Measurements from ENCODE around the gene DNAAF2. TPM values are rescaled to one million over a fixed set of nuclear protein-coding genes. Genes with fewer than 3 reads are reported as not detected.
"Not testable (repeated sequence)": the region's sequence is repeated elsewhere in the genome, so short reads cannot be mapped to it uniquely, and the experiment has no call there.

Gene DNAAF2
- polyA plus RNA-seq, 4 donors = 8.3 to 19.5 (median 10.3) TPM

DNA sequence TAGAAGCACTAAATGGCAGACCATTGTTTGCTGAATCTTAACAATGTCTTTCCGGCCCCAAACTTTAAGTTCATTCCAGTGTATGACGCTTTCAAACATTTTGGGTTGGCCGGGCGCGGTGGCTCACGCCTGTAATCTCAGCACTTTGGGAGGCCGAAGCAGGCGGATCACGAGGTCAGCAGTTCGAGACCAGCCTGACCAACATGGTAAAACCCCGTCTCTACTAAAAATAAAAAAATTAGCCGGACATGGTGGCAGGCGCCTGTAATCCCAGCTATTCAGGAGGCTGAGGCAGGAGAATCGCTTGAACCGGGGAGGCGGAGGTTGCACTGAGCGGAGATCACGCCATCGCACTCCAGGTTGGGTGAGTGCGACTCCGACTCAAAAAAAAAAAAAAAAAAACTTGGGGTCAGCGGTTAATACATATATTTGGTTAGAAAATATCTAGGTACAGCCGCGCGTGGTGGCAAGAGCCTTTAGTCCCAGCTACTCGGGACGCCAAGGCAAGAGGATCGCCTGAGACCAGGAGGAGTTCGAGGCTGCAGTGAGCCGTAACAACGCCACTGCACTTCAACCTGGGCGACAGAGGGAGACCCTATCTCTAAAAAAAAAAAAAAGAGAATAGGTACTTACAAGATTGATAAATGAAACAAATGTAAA is 49.9 kb downstream of the DNAAF2 start:
- H3K4me1 ChIP-seq (ENCODE audit: control insufficient read depth in 3 of 3, insufficient read depth in 2 of 3, low read depth in 1 of 3, low read length in 2 of 3); H3K9me3 ChIP-seq (ENCODE audit: control insufficient read depth in 2 of 2, insufficient read depth in 1 of 2, low read depth in 1 of 2, low read length in 1 of 2); FAIRE-seq; H3K27me3 ChIP-seq (ENCODE audit: control insufficient read depth in 3 of 3, insufficient read depth in 3 of 3, low read length in 3 of 3): not testable (repeated sequence)
- WGBS, 3 donors = 3 to 9% (median 4%) methylated on average over 32 of the region's 32 CpGs
- Histone ChIP-seq H3K36me3 (ENCODE audit: control insufficient read depth in 3 of 3, insufficient read depth in 2 of 3, low read depth in 1 of 3, low read length in 3 of 3) (peaks cover 0 to 22% (median 2%) of the 10 kb centered on the region in 3 donors), H3K27ac (ENCODE audit: low read depth in 1 of 3, low read length in 2 of 3) (peak overlapping the region; percentile 89 to 98 (median 91)), H3K4me3 (ENCODE audit: low read depth in 1 of 3, low read length in 3 of 3) (peak overlapping the region; percentile 80 to 96 (median 87))
- DNase-seq = peak in 1 of 2 donors; percentile 39

DNA sequence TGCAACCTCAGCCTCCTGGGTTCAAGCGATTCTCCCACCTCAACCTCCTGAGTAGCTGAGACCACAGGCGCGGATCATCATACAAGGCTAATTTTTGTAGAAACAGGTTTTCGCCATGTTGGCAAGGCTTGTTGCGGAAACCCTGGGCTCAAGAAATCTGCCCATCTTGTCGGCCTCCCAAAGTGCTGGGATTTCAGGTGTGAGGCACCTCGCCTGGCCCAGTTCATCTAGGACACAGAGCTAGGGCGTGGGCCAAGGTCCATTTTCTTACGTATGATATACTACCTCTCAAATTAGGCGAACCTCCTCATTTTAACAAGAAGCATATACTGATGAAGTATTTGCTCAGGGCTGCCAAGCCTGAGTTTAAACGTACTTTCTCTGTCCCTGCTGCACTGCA is 51.0 kb downstream of the DNAAF2 start:
- Histone ChIP-seq H3K27ac (ENCODE audit: low read depth in 1 of 3, low read length in 2 of 3) (peak overlapping the region in 1 of 3 donors; percentile 53), H3K36me3 (ENCODE audit: control insufficient read depth in 3 of 3, insufficient read depth in 2 of 3, low read depth in 1 of 3, low read length in 3 of 3) (peaks cover 0 to 22% (median 2%) of the 10 kb centered on the region in 3 donors), H3K4me3 (ENCODE audit: low read depth in 1 of 3, low read length in 3 of 3) (peak overlapping the region in 2 of 3 donors; percentile 80 to 96), H3K9me3 (ENCODE audit: control insufficient read depth in 2 of 2, insufficient read depth in 1 of 2, low read depth in 1 of 2, low read length in 1 of 2) (no peaks in the 10 kb centered on the region), H3K27me3 (ENCODE audit: control insufficient read depth in 3 of 3, insufficient read depth in 3 of 3, low read length in 3 of 3) (no peaks in the 10 kb centered on the region), H3K4me1 (ENCODE audit: control insufficient read depth in 3 of 3, insufficient read depth in 2 of 3, low read depth in 1 of 3, low read length in 2 of 3) (peaks cover 0 to 10% (median 2%) of the 10 kb centered on the region in 3 donors)
- WGBS, 3 donors = 61 to 71% (median 67%) methylated on average over 11 of the region's 11 CpGs
- DNase-seq (peak in 1 of 2 donors; percentile 20), FAIRE-seq (no peak)

DNA sequence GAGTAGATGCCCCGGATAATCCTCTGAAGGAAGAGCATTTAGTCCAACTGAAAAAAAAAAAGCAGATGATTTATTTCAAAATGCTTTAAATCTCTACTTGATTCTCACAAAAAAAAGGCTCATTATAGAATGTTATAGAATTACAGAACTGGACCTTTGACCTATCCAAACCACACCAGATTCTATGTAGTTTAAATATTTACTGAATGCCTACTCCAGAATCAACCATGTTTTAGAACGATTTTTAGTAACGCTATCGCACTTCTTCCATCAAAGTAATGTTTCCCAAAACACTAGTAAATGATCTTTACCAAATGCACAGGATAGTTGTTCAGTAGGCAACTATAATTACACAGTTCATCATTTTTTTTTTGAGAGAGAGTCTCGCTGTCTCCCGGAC is 51.4 kb downstream of the DNAAF2 start:
- H3K4me3 ChIP-seq (ENCODE audit: low read depth in 1 of 3, low read length in 3 of 3) = no peak overlapping the region
- no peaks in the 10 kb centered on the region for H3K27me3 ChIP-seq (ENCODE audit: control insufficient read depth in 3 of 3, insufficient read depth in 3 of 3, low read length in 3 of 3)
- peaks cover 0 to 22% (median 2%) of the 10 kb centered on the region in 3 donors for H3K36me3 ChIP-seq (ENCODE audit: control insufficient read depth in 3 of 3, insufficient read depth in 2 of 3, low read depth in 1 of 3, low read length in 3 of 3)
- WGBS, 3 donors = 51 to 71% (median 70%) methylated on average over 6 of the region's 6 CpGs
- H3K27ac ChIP-seq (ENCODE audit: low read depth in 1 of 3, low read length in 2 of 3) = no peak overlapping the region
- peaks cover 0 to 10% (median 2%) of the 10 kb centered on the region in 3 donors for H3K4me1 ChIP-seq (ENCODE audit: control insufficient read depth in 3 of 3, insufficient read depth in 2 of 3, low read depth in 1 of 3, low read length in 2 of 3)
- DNase-seq = peak in 1 of 2 donors; percentile 11
- no peaks in the 10 kb centered on the region for H3K9me3 ChIP-seq (ENCODE audit: control insufficient read depth in 2 of 2, insufficient read depth in 1 of 2, low read depth in 1 of 2, low read length in 1 of 2)
- FAIRE-seq = no peak

DNA sequence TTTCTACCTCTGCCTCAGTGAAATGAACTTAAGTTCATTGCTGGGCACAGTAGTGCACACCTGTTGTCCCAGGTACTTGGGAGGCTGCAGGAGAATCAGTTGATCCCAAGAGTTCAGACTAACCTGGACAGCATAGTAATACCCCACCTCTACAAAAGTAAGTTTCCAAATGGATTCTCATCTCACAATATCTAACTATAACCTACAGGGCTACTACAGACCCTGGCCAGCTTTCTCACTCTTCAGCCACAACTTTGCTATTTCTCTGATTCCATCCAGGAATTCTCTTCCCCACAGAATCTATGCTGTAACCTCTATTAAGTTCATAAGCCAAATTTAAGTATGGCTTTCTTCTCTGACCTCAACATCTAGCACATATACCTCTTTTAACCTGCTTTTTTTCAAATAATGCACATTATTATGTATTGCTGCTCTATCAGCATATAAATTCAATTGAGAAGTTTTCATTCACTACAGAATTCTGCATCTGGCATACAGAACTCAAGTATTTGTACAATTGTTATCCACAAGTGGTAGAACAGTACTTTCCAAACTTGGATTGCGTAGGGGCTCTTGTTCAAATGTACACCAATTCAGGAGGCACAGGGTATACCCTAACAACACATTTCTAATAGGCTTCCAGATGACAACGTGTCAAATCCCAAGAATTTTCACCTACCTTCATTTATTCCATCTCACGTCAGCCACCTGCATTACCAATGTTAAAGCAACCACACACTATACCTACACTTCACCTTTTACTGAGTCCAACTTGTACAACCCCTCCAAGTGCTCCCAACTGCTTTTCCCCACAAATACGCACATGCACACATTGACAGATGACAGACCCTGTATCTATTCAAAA is 52.7 kb downstream of the DNAAF2 start:
- H3K27me3 ChIP-seq (ENCODE audit: control insufficient read depth in 3 of 3, insufficient read depth in 3 of 3, low read length in 3 of 3) = no peaks in the 10 kb centered on the region
- H3K36me3 ChIP-seq (ENCODE audit: control insufficient read depth in 3 of 3, insufficient read depth in 2 of 3, low read depth in 1 of 3, low read length in 3 of 3) = peaks cover 0 to 25% (median 2%) of the 10 kb centered on the region in 3 donors
- WGBS, 3 donors = 87 to 88% (median 88%) methylated on average over 4 of the region's 4 CpGs
- no peak overlapping the region for H3K27ac ChIP-seq (ENCODE audit: low read depth in 1 of 3, low read length in 2 of 3)
- no peak overlapping the region for H3K4me3 ChIP-seq (ENCODE audit: low read depth in 1 of 3, low read length in 3 of 3)
- no peaks in the 10 kb centered on the region for H3K9me3 ChIP-seq (ENCODE audit: control insufficient read depth in 2 of 2, insufficient read depth in 1 of 2, low read depth in 1 of 2, low read length in 1 of 2)
- H3K4me1 ChIP-seq (ENCODE audit: control insufficient read depth in 3 of 3, insufficient read depth in 2 of 3, low read depth in 1 of 3, low read length in 2 of 3) = peaks cover 0 to 10% (median 2%) of the 10 kb centered on the region in 3 donors
- DNase-seq (peak in 1 of 2 donors; percentile 7), FAIRE-seq (no peak)

DNA sequence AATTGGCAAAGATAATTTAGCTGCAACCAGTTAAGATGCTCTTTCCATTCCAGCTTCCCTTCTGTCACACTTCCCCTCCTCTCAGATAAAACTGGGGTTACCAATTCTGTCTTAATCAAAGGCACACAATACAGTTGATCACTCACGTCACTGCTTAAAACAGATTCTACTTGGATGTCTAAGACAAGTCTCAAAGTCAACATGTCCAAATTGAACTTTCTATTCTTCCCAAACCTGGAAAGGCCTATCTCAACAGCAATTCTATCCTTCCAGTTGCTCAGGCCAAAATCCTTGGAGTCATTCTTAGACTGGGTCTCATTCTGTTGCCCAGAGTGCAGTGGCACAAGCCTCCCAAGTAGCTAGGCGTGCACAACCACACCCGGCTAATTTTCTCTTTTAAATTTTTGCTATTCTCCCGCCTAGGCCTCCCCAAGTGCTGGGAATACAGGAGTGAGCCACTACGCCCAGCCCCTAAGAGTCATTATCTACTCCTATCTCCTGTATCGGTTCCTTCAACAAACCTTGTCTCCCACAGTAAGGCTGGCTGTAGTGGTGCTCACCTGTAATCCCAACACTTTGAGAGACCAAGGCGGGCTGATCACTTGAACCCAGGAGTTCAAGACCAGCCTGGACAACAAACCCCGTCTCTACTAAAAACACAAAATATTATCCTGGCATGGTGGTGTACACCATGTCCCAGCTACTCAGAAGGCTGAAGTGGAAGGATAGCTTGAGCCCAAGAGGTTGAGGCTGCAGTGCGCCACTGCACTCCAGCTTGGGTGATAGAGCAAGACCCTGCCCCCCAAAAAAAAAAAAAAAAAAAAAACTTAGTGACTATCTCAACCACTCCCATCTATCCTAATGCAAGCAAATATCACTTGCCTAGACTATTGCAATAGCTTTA is 53.6 kb downstream of the DNAAF2 start:
- no peak for DNase-seq
- no peak for FAIRE-seq

DNA sequence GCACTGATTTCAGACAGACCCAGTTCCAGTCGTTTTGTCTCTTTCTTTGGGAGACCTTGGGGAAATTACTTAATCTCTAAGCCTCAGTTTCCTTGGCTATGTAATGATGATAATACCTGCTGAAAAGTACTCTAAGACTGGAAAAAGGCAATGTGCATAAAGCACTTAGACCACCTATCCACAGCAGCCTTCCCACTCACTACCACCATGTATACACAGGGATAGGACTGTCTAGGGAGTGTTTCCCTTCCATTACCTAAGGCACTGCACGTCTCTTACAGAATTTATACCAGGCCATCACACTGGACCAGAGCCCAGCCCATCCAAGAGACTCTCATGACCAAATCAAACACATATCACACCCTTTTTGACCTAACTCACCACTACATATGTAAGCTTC is 55.2 kb downstream of the DNAAF2 start:
- Histone ChIP-seq H3K27me3 (ENCODE audit: control insufficient read depth in 3 of 3, insufficient read depth in 3 of 3, low read length in 3 of 3) (no peaks in the 10 kb centered on the region), H3K4me1 (ENCODE audit: control insufficient read depth in 3 of 3, insufficient read depth in 2 of 3, low read depth in 1 of 3, low read length in 2 of 3) (peaks cover 0 to 10% (median 2%) of the 10 kb centered on the region in 3 donors), H3K36me3 (ENCODE audit: control insufficient read depth in 3 of 3, insufficient read depth in 2 of 3, low read depth in 1 of 3, low read length in 3 of 3) (peaks cover 2 to 34% (median 4%) of the 10 kb centered on the region in 3 donors), H3K9me3 (ENCODE audit: control insufficient read depth in 2 of 2, insufficient read depth in 1 of 2, low read depth in 1 of 2, low read length in 1 of 2) (no peaks in the 10 kb centered on the region), H3K27ac (ENCODE audit: low read depth in 1 of 3, low read length in 2 of 3) (no peak overlapping the region), H3K4me3 (ENCODE audit: low read depth in 1 of 3, low read length in 3 of 3) (no peak overlapping the region)
- no peak for FAIRE-seq
- no peak for DNase-seq
- 74 to 85% (median 81%) methylated on average over 2 of the region's 2 CpGs for WGBS, 3 donors

More for the DNA sequence above, 53.6 kb downstream of the DNAAF2 start:
- Histone ChIP-seq H3K27ac (ENCODE audit: low read depth in 1 of 3, low read length in 2 of 3) (no peak overlapping the region), H3K9me3 (ENCODE audit: control insufficient read depth in 2 of 2, insufficient read depth in 1 of 2, low read depth in 1 of 2, low read length in 1 of 2) (no peaks in the 10 kb centered on the region), H3K36me3 (ENCODE audit: control insufficient read depth in 3 of 3, insufficient read depth in 2 of 3, low read depth in 1 of 3, low read length in 3 of 3) (peaks cover 0 to 32% (median 2%) of the 10 kb centered on the region in 3 donors), H3K4me3 (ENCODE audit: low read depth in 1 of 3, low read length in 3 of 3) (no peak overlapping the region), H3K27me3 (ENCODE audit: control insufficient read depth in 3 of 3, insufficient read depth in 3 of 3, low read length in 3 of 3) (no peaks in the 10 kb centered on the region), H3K4me1 (ENCODE audit: control insufficient read depth in 3 of 3, insufficient read depth in 2 of 3, low read depth in 1 of 3, low read length in 2 of 3) (peaks cover 0 to 10% (median 2%) of the 10 kb centered on the region in 3 donors)
- WGBS, 3 donors = 75 to 84% (median 80%) methylated on average over 9 of the region's 9 CpGs

DNA sequence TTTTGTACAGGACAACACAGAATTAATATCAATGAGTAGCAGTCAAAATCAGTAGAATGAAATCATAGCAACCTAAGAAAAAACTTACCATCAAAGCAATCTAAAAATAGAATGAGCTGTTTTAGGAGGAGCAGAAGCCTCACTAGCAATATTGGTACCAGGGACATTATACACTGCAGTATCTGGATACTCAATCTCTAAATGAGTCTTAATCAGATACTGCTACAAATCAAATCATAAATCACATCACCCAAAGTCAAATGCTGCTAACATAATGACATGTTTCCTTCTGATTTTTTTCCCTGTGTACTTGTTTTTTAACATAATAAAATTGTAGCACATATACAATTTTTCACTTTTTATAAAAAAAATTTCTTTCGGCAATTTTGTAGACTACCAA is 56.9 kb downstream of the DNAAF2 start:
- Histone ChIP-seq H3K4me1 (ENCODE audit: control insufficient read depth in 3 of 3, insufficient read depth in 2 of 3, low read depth in 1 of 3, low read length in 2 of 3) (no peaks in the 10 kb centered on the region), H3K27me3 (ENCODE audit: control insufficient read depth in 3 of 3, insufficient read depth in 3 of 3, low read length in 3 of 3) (no peaks in the 10 kb centered on the region), H3K9me3 (ENCODE audit: control insufficient read depth in 2 of 2, insufficient read depth in 1 of 2, low read depth in 1 of 2, low read length in 1 of 2) (no peaks in the 10 kb centered on the region), H3K4me3 (ENCODE audit: low read depth in 1 of 3, low read length in 3 of 3) (no peak overlapping the region), H3K36me3 (ENCODE audit: control insufficient read depth in 3 of 3, insufficient read depth in 2 of 3, low read depth in 1 of 3, low read length in 3 of 3) (peaks cover 2 to 22% (median 4%) of the 10 kb centered on the region in 3 donors), H3K27ac (ENCODE audit: low read depth in 1 of 3, low read length in 2 of 3) (no peak overlapping the region)
- DNase-seq (no peak), FAIRE-seq (no peak)
- WGBS, 3 donors = 94 to 100% (median 97%) methylated on average over 1 of the region's 1 CpG
